WERI-Rb-1 (cell line): ENCODE measurements around the gene IL15.

Experiments
- DNase-seq: peaks from one replicate; pipeline ENCODE4 v3.0.0-alpha.2; 2020
- H3K27ac ChIP-seq: fragments of 250-450 bp; sonication (Bioruptor Pico); 2 replicates; pipeline ENCODE4 v1.5.1; 2020; ENCODE audit warnings: mild to moderate bottlenecking, moderate library complexity
- H3K27me3 ChIP-seq: fragments of 250-450 bp; sonication (Bioruptor Pico); 2 replicates; pipeline ENCODE4 v1.5.1; 2021; ENCODE audit warnings: mild to moderate bottlenecking, low read depth, moderate library complexity; ENCODE audit not compliant: insufficient read depth, severe bottlenecking
- H3K36me3 ChIP-seq: fragments of 250-450 bp; sonication (Bioruptor Pico); 2 replicates; pipeline ENCODE4 v1.5.1; 2020; ENCODE audit warnings: mild to moderate bottlenecking, moderate library complexity
- H3K4me3 ChIP-seq: 2 replicates; pipeline ENCODE4 v1.5.1; 2011; ENCODE audit warnings: low read depth, mild to moderate bottlenecking, control low read depth, low read length
- H3K9me3 ChIP-seq: fragments of 250-450 bp; sonication (Bioruptor Pico); 2 replicates; pipeline ENCODE4 v1.5.1; 2021; ENCODE audit warnings: mild to moderate bottlenecking, moderate library complexity; ENCODE audit not compliant: severe bottlenecking
- TF ChIP-seq, protein P1 (sequence below): IDR thresholded peaks from 2 replicates; pipeline ENCODE4 v1.5.1; 2011; ENCODE audit warnings: low read depth, mild to moderate bottlenecking, control low read depth, inconsistent platforms, low read length

IL15 gene

GRCh38 chr4:141757287-141757686, 120.9 kb downstream of the IL15 start:
- no peak overlapping the region for H3K27ac ChIP-seq
- H3K36me3 ChIP-seq = no peaks in the 10 kb centered on the region
- no peaks in the 10 kb centered on the region for H3K9me3 ChIP-seq
- no peak for DNase-seq
- TF ChIP-seq, protein P1, sequence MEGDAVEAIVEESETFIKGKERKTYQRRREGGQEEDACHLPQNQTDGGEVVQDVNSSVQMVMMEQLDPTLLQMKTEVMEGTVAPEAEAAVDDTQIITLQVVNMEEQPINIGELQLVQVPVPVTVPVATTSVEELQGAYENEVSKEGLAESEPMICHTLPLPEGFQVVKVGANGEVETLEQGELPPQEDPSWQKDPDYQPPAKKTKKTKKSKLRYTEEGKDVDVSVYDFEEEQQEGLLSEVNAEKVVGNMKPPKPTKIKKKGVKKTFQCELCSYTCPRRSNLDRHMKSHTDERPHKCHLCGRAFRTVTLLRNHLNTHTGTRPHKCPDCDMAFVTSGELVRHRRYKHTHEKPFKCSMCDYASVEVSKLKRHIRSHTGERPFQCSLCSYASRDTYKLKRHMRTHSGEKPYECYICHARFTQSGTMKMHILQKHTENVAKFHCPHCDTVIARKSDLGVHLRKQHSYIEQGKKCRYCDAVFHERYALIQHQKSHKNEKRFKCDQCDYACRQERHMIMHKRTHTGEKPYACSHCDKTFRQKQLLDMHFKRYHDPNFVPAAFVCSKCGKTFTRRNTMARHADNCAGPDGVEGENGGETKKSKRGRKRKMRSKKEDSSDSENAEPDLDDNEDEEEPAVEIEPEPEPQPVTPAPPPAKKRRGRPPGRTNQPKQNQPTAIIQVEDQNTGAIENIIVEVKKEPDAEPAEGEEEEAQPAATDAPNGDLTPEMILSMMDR = no peak
- no peak overlapping the region for H3K4me3 ChIP-seq
- no peaks in the 10 kb centered on the region for H3K27me3 ChIP-seq

GRCh38 chr4:141759796-141760425, 123.5 kb downstream of the IL15 start:
- TF ChIP-seq, protein P1 = no peak
- Histone ChIP-seq H3K27ac (no peak overlapping the region), H3K27me3 (no peaks in the 10 kb centered on the region), H3K4me3 (no peak overlapping the region), H3K36me3 (no peaks in the 10 kb centered on the region), H3K9me3 (no peaks in the 10 kb centered on the region)
- DNase-seq = no peak

DNA sequence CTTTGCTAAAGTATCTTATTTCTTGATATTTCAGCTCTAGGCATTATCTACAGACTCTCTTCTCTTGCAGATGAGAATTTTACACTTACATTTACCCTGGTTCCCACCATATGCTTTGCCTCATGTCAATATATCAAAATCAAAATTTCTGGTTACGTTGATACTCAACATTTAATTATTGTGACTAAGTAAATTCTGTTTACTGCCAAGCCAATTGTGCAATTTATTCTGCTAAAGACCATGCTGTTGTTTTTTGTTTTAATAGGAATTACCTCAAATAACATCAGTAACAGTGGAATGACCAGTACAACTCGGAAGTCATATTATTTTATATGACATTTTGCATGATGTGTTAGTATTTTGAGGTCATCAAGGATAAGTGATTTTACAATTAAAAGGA, 125.5 kb downstream of the IL15 start:
- no peaks in the 10 kb centered on the region for H3K9me3 ChIP-seq
- H3K27me3 ChIP-seq = no peaks in the 10 kb centered on the region
- no peak for DNase-seq
- H3K4me3 ChIP-seq = no peak overlapping the region
- no peak overlapping the region for H3K27ac ChIP-seq
- TF ChIP-seq, protein P1 = no peak
- no peaks in the 10 kb centered on the region for H3K36me3 ChIP-seq

DNA sequence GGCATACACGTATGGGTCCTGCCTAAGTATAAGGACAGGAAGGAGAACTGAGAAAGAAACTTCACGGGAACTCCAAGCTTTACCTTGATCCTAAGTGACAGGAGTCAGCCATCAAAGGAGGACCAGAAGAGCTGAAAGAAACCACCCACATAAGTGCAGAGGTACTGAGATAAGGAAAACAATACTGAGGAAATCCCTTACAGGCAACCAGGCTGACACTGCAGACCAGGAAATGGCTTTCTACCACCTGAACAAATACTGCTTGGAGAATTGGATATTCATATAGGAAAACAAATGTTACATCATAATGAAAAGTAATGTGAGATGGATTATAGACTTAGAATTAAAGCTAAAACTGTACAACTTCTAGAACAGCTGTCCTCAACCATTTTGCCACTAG, 127.0 kb downstream of the IL15 start:
- TF ChIP-seq, protein P1 = no peak
- Histone ChIP-seq H3K27ac (no peak overlapping the region), H3K9me3 (no peaks in the 10 kb centered on the region), H3K4me3 (no peak overlapping the region), H3K36me3 (no peaks in the 10 kb centered on the region), H3K27me3 (no peaks in the 10 kb centered on the region)
- DNase-seq = no peak

- H3K27ac ChIP-seq = peak overlapping the region; percentile 12; the same call in 1 of the 2 replicates
- H3K27me3 ChIP-seq = no peaks in the 10 kb centered on the region
Measured at GRCh38 chr4:141768954-141769353, 132.6 kb downstream of the IL15 start.

More at GRCh38 chr4:141768954-141769353, 132.6 kb downstream of the IL15 start:
- no peaks in the 10 kb centered on the region for H3K9me3 ChIP-seq
- no peak overlapping the region for H3K4me3 ChIP-seq
- TF ChIP-seq, protein P1 = no peak
- no peaks in the 10 kb centered on the region for H3K36me3 ChIP-seq
- no peak for DNase-seq
